GM12891 (cell line): Measurements from ENCODE around the gene GNB1.

Experiments used
- PAX5 ChIP-seq: IDR thresholded peaks from 2 replicates; pipeline ENCODE4 v1.6.1; 2011; ENCODE audit warnings: low read length, moderate library complexity, mild to moderate bottlenecking; ENCODE audit not compliant: insufficient read depth, severe bottlenecking
- POLR2A ChIP-seq: IDR thresholded peaks from 2 replicates; pipeline ENCODE4 v1.6.1; 2011; ENCODE audit warnings: low read depth, low read length, control low read depth
- POLR2AphosphoS5 ChIP-seq: IDR thresholded peaks from 2 replicates; pipeline ENCODE4 v1.6.1; 2011; ENCODE audit warnings: low read depth, low read length, control low read depth
- POU2F2 ChIP-seq: IDR thresholded peaks from 2 replicates; pipeline ENCODE4 v1.6.1; 2011; ENCODE audit warnings: low read depth, mild to moderate bottlenecking, control low read depth, low read length, moderate library complexity
- SPI1 ChIP-seq: IDR thresholded peaks from 2 replicates; pipeline ENCODE4 v1.6.1; 2011; ENCODE audit warnings: low read depth, low read length, control low read depth
- TAF1 ChIP-seq: IDR thresholded peaks from 2 replicates; pipeline ENCODE4 v1.6.1; 2011; ENCODE audit warnings: low read depth, low read length, control low read depth

DNA sequence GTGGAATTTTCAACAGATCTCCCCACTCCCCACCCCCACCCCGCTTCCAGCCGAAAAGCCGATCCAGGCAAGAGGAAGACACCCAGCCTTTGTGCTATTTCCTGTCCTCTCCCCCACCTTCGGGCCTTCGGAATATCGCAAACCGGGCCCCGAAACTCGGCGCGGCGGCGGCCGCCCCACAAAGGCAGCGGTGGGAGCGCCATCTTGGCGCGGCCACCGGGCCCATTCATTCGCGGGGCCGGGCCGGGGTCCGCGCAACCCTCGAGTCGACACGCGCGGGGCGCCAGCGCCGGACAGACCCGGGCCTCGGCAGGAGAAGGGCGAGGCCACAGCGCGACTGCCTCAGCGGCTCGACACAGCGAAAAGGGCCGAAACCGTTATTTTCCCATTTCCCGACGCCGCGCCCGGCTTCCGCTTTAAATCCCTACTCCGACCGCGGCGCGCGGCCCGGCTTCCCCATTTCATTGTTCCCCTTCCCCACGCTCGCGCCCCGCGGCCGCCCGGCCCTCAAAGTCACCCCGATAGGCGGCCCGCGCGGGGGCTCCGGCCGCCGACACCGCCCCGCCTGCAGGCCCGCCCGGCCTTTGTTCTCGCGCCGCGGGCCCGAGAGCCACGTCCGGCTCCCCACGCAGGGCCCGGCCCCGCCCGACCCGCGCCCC is 911 bp downstream of the GNB1 start:
- TF ChIP-seq TAF1 (0 out of 2 replicates have a peak, but pooled peaks have one; percentile 31), POLR2AphosphoS5 (0 out of 2 replicates have a peak, but pooled peaks have one; percentile 24), POLR2A (no peak), SPI1 (peak; percentile 22; the same call in 1 of the 2 replicates), POU2F2 (0 out of 2 replicates have a peak, but pooled peaks have one; percentile 16), PAX5 (no peak)
